Activated CD4-positive, alpha-beta T cell treated with anti-CD3 and anti-CD28 coated beads for 36 hours (primary cell): Measurements from ENCODE around the gene CHN2. TPM values are rescaled to one million over a fixed set of nuclear protein-coding genes. Genes with fewer than 3 reads are reported as not detected.

Experiments
- ATAC-seq: fragments of 200-7000 bp; cut with Tn5 transposase; one replicate; pipeline ENCODE4 v1.10.0; 2021; ENCODE audit warnings: mild to moderate bottlenecking, moderate library complexity
- CTCF ChIA-PET: fragments of 350-600 bp; sonication (Branson Sonifier 250); formaldehyde crosslinking; loops from one replicate; lab custom pipeline; 2021; ENCODE audit warnings: antibody characterized with exemption; lab: Charles Lee
- POLR2A ChIA-PET: fragments of 350-600 bp; sonication (Branson Sonifier 250); formaldehyde crosslinking; loops from one replicate; lab custom pipeline; 2021; ENCODE audit warnings: antibody characterized with exemption, inconsistent platforms; lab: Charles Lee
- DNase-seq: peaks from one replicate; pipeline ENCODE4 v3.0.0-alpha.2; 2020
- H3K27ac Mint-ChIP-seq: one replicate; pipeline ENCODE4 v1.8.0; 2021; ENCODE audit warnings: mixed read lengths
- H3K27me3 Mint-ChIP-seq: one replicate; pipeline ENCODE4 v1.8.0; 2021; ENCODE audit warnings: mixed read lengths
- H3K36me3 Mint-ChIP-seq: one replicate; pipeline ENCODE4 v1.8.0; 2021; ENCODE audit warnings: low read depth, mixed read lengths
- H3K4me1 Mint-ChIP-seq: one replicate; pipeline ENCODE4 v1.8.0; 2021; ENCODE audit warnings: mixed read lengths
- H3K4me3 Mint-ChIP-seq: one replicate; pipeline ENCODE4 v1.8.0; 2021; ENCODE audit warnings: mild to moderate bottlenecking, moderate library complexity, mixed read lengths
- H3K9me3 Mint-ChIP-seq: one replicate; pipeline ENCODE4 v1.8.0; 2021; ENCODE audit warnings: low read depth, mixed read lengths
- intact Hi-C, 2 experiments: fragments of 100-400 bp; cut with DNase I in 1 of 2; cut with micrococcal nuclease in 1 of 2; formaldehyde crosslinking; loops; one replicate each; pipeline versions ENCODE4 v1.14.2 to v1.15.1; 2022 to 2024; cut with DNase I, micrococcal nuclease
- total RNA-seq, 2 experiments: library from RNA; stranded (reverse); gene quantifications; one replicate each; pipeline ENCODE4 v1.2.3, GENCODE V29; 2021

CHN2 gene
- total RNA-seq, 2 experiments from 2014 or later, result 0.25 to 0.39 TPM

DNA sequence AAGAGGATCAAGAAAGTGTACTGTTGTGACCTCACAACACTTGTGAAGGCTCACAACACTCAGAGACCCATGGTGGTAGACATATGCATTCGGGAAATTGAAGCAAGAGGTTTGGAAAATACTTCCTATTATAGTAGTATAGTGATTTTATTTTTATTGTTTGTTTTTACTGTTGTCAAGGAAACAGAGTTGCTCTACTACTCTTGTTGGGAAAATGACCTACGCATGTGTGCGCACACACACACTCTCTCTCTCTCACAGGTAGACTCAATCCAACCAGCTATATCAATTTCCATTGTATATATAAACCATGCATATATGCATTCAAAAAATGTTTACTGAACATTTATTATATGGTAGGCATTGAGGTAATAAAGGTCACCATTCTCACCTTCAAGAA is 305.4 kb downstream of the CHN2 start:
- Mint-ChIP-seq H3K27me3 (no peaks in the 10 kb centered on the region), H3K27ac (no peak overlapping the region), H3K36me3 (no peaks in the 10 kb centered on the region), H3K9me3 (no peaks in the 10 kb centered on the region), H3K4me1 (no peaks in the 10 kb centered on the region), H3K4me3 (no peak overlapping the region)
- intact Hi-C loops, result no loop called here
- DNase-seq, result no peak
- ChIA-PET CTCF (no interaction called here), POLR2A (no interaction called here)
- ATAC-seq, result no peak

DNA sequence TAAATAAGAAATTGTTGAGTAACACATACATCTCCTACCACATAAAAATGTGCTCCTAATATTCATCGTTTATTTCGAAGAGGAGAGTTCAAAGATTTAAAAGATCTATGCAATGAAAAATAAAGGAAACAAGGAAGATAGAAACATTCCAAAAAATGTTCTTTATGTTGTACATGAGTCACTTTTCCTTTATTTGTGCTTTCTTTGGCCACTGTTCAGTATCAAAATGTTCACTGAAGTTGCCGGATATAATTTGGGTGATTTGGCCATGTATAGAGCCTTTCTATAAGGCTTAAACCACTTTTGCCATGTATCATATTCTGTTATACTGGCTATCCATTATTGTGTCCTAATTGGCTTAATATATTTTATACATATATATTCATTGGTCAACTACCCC is 306.1 kb downstream of the CHN2 start:
- Mint-ChIP-seq H3K9me3 (no peaks in the 10 kb centered on the region), H3K27me3 (no peaks in the 10 kb centered on the region)
- intact Hi-C loops, result no loop called here

DNA sequence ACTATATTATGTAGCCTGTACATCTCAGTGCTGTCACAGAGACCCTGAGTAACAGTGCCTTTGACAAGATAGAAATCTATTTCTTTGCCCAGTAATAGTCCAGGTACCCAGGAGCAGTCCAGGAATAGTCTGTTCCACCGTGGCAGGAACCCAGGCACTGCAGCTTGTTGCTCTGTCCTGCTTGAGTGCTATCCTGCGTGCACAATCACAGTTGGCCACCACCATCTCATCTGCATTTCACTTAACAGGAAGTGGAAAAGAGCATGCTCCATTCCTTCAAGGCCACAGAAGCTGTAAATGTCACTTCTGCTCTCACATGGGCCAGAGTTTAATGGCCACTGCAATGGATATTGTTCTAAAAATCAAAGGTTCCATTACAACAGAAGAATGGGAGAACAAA is 307.6 kb downstream of the CHN2 start:
- intact Hi-C loops, result no loop called here
- Mint-ChIP-seq H3K27ac (no peak overlapping the region), H3K9me3 (no peaks in the 10 kb centered on the region), H3K36me3 (no peaks in the 10 kb centered on the region), H3K27me3 (no peaks in the 10 kb centered on the region), H3K4me3 (no peak overlapping the region), H3K4me1 (no peaks in the 10 kb centered on the region)
- ATAC-seq (no peak), DNase-seq (no peak)
- ChIA-PET CTCF (interaction anchor here (0.6 kb wide), 1 partner anchor 578 kb away, joined by 3 read pairs; no protein-coding TSS in a partner anchor), POLR2A (no interaction called here)

More for the DNA sequence above, 306.1 kb downstream of the CHN2 start:
- Mint-ChIP-seq H3K4me3 (no peak overlapping the region), H3K36me3 (no peaks in the 10 kb centered on the region), H3K4me1 (no peaks in the 10 kb centered on the region), H3K27ac (no peak overlapping the region)
- CTCF ChIA-PET, result no interaction called here
- no peak for DNase-seq
- POLR2A ChIA-PET, result no interaction called here
- no peak for ATAC-seq

DNA sequence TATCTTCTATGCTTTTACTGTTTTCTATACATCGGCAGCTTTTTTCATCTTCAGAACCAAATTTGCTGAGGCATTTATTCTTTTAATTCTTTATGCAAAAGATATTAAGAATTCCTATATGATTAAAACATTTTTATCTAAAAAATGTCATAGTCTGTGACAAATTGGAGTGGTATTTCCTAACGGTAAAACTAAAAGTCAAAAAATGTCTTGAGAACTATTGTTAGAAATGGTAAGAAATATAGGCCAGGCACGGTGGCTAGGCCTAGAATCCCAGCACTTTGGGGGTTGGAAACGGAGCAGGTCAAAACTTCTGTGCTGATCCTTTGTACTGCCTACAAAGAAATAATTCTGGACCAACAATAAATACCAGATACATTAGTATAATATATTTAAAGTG is 311.4 kb downstream of the CHN2 start:
- H3K27me3 Mint-ChIP-seq, result no peaks in the 10 kb centered on the region
- no peaks in the 10 kb centered on the region for H3K9me3 Mint-ChIP-seq
- ChIA-PET CTCF (no interaction called here), POLR2A (no interaction called here)
- ATAC-seq (no peak), DNase-seq (no peak)
- H3K36me3 Mint-ChIP-seq, result no peaks in the 10 kb centered on the region
- H3K4me3 Mint-ChIP-seq, result no peak overlapping the region
- intact Hi-C loops, result no loop called here
- peaks cover 2% of the 10 kb centered on the region for H3K4me1 Mint-ChIP-seq
- H3K27ac Mint-ChIP-seq, result no peak overlapping the region

DNA sequence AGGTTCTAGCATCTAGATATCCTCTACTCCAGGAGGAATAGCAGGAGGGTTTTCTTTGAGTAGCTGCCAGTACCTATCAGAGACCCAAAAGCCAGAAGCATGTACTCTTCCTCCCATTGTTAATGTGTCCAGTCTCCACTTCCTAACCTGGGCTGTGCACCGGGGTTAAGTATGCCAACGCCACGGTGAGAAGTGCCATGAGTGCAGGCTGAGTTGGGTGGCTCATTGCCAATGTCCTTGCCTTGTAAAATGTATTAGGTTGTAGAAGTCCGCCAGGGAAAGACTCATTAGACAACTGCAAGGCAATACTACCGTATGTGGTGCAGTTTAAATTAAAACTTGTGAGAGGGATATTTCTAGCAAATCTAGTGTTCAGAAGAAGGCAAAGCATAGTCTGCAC is 314.0 kb downstream of the CHN2 start:
- ChIA-PET CTCF (interaction anchor here (0.6 to 0.8 kb wide), 2 partner anchors 78 to 587 kb away, joined by 3 read pairs; no protein-coding TSS in a partner anchor), POLR2A (no interaction called here)
- DNase-seq (no peak), ATAC-seq (no peak)
- intact Hi-C loops, result no loop called here
- Mint-ChIP-seq H3K27me3 (no peaks in the 10 kb centered on the region), H3K9me3 (no peaks in the 10 kb centered on the region), H3K4me3 (no peak overlapping the region), H3K27ac (no peak overlapping the region), H3K36me3 (no peaks in the 10 kb centered on the region), H3K4me1 (peaks cover 3% of the 10 kb centered on the region)

DNA sequence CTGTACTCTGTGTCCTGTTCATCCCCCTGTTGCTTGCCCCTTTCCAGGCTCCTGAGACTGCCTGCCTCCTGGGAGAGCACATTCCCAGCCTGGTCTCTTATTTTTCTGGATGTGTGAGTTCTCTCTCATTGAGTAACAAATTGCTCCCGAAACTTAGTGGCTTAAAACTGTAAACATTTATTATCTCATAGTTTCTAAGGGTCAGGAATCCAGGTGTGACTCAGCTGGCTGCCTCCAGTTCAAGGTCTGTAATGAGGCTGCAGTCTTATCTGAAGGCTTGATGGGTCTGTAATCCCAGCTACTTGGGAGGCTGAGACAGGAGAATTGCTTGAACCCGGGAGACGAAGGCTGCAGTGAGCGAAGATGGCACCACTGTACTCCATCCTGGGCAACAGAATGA is 315.5 kb downstream of the CHN2 start:
- Mint-ChIP-seq H3K27ac (no peak overlapping the region), H3K36me3 (no peaks in the 10 kb centered on the region), H3K4me3 (no peak overlapping the region), H3K9me3 (no peaks in the 10 kb centered on the region), H3K27me3 (no peaks in the 10 kb centered on the region), H3K4me1 (peaks cover 3% of the 10 kb centered on the region)
- DNase-seq (no peak), ATAC-seq (no peak)
- ChIA-PET CTCF (no interaction called here), POLR2A (no interaction called here)
- intact Hi-C loops, result no loop called here

DNA sequence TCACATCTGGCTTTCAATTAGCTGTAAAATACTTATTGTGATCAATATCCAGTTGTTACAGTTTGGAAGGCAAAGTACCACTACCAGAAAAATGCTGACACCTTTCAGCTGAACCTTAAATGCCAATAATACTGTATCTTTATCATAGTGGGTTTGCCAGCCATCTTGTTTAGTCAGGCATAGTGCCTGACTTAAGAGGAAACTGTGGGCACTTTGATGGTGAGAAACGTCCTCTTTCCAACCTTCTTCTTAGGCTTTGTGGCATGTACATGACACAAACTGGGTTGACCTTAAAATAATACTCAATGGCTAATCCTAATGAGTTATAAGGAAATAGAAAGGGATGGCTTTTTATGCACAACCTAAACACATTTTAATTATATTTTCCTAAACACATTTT is 316.8 kb downstream of the CHN2 start:
- no peak for ATAC-seq
- POLR2A ChIA-PET, result no interaction called here
- CTCF ChIA-PET, result no interaction called here
- Mint-ChIP-seq H3K4me1 (peaks cover 3% of the 10 kb centered on the region), H3K36me3 (no peaks in the 10 kb centered on the region), H3K27me3 (no peaks in the 10 kb centered on the region), H3K9me3 (no peaks in the 10 kb centered on the region), H3K27ac (no peak overlapping the region), H3K4me3 (no peak overlapping the region)
- no peak for DNase-seq
- intact Hi-C loops, result no loop called here

DNA sequence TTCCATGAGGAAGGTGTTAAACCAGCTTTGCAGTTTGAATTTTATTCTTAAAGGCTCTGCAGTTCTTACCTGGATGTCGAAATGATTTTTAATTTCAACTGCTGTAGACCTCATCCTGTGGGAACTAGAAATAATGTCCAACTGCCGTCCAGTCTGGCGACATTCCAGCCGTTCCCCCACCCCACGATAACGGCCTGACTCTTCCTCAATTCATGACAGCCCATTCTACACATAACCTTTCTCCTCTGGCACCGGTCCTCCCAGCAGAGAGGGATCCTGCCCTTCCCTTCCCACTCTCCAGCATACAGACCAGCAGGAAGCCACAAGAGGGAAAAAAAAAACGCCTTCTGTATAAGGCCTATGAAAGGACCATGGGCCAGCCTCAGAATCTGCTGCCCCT is 317.3 kb downstream of the CHN2 start:
- intact Hi-C loops, result no loop called here
- H3K27me3 Mint-ChIP-seq, result no peaks in the 10 kb centered on the region
- ChIA-PET POLR2A (no interaction called here), CTCF (no interaction called here)
- ATAC-seq, result no peak
- no peak overlapping the region for H3K27ac Mint-ChIP-seq
- H3K4me1 Mint-ChIP-seq, result peaks cover 3% of the 10 kb centered on the region
- H3K4me3 Mint-ChIP-seq, result no peak overlapping the region
- no peaks in the 10 kb centered on the region for H3K9me3 Mint-ChIP-seq
- H3K36me3 Mint-ChIP-seq, result no peaks in the 10 kb centered on the region
- DNase-seq, result no peak

DNA sequence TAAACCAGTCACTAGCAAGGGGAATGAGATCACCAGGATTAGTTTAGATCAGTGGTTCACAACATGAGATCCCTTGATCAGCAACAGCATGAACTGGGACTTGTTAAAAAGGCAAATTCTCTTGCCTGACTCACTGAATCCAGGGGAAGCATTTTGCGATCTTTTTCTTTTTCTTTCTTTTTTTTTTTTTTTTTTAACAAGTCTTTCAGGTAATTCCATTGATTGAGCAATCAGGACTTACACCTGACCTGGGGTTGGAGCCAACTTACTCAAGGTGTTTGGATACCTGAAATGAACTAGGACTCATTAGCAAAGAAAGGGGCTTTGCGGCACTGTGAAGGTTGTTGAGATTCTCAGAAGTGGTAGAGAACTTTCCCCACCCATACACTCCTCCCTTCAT is 321.9 kb downstream of the CHN2 start:
- intact Hi-C loops, result no loop called here
- CTCF ChIA-PET, result no interaction called here
- Mint-ChIP-seq H3K27ac (no peak overlapping the region), H3K36me3 (no peaks in the 10 kb centered on the region), H3K9me3 (peaks cover 2% of the 10 kb centered on the region), H3K4me3 (no peak overlapping the region), H3K4me1 (no peaks in the 10 kb centered on the region), H3K27me3 (no peaks in the 10 kb centered on the region)
- DNase-seq, result no peak
- POLR2A ChIA-PET, result no interaction called here
- no peak for ATAC-seq

DNA sequence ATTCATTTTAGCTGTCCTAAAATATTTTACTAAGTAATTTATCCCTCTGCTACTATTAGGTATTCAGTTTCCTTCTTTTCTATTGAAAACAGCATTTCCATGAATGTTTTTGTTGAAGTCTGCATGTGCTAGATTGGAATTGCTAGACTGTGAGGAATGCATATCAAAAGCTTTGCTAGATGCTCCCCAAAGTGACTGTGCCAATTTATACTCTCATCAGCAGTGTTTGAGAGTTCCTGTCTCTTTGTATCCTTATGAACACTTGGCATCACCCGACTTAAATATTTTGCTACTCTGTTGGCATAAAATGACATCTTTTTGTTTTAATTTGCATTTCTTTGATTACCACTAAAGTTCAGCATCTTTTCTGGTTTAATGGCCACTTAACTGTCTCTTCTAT is 324.0 kb downstream of the CHN2 start:
- ChIA-PET CTCF (no interaction called here), POLR2A (no interaction called here)
- no peaks in the 10 kb centered on the region for H3K4me1 Mint-ChIP-seq
- H3K27ac Mint-ChIP-seq, result no peak overlapping the region
- H3K27me3 Mint-ChIP-seq, result peaks cover 8% of the 10 kb centered on the region
- peaks cover 8% of the 10 kb centered on the region for H3K9me3 Mint-ChIP-seq
- intact Hi-C loops, result no loop called here
- H3K4me3 Mint-ChIP-seq, result no peak overlapping the region
- ATAC-seq, result no peak
- no peak for DNase-seq
- no peaks in the 10 kb centered on the region for H3K36me3 Mint-ChIP-seq

DNA sequence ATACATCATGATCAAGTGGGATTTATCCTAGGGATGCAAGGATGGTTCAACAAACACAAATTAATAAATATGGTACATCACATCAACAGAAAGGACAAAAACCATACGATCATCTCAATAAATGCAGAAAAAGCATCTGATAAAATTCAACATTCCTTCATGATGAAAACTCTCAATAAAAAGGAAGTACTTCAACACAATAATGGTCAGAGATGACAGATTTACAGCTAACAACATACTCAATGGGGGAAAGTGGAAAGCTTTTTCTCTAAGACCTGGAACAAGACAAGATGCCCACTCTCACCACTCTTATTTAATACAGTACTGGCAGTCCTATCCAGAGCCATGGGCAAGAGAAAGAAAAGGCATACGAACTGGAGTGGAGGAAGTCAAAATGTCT is 329.2 kb downstream of the CHN2 start:
- ChIA-PET POLR2A (no interaction called here), CTCF (no interaction called here)
- H3K27me3 Mint-ChIP-seq, result peaks cover 8% of the 10 kb centered on the region
- no peaks in the 10 kb centered on the region for H3K4me1 Mint-ChIP-seq
- H3K36me3 Mint-ChIP-seq, result no peaks in the 10 kb centered on the region
- intact Hi-C loops, result no loop called here
- H3K27ac Mint-ChIP-seq, result no peak overlapping the region
- ATAC-seq, result no peak
- peaks cover 8% of the 10 kb centered on the region for H3K9me3 Mint-ChIP-seq
- no peak for DNase-seq
- H3K4me3 Mint-ChIP-seq, result no peak overlapping the region

DNA sequence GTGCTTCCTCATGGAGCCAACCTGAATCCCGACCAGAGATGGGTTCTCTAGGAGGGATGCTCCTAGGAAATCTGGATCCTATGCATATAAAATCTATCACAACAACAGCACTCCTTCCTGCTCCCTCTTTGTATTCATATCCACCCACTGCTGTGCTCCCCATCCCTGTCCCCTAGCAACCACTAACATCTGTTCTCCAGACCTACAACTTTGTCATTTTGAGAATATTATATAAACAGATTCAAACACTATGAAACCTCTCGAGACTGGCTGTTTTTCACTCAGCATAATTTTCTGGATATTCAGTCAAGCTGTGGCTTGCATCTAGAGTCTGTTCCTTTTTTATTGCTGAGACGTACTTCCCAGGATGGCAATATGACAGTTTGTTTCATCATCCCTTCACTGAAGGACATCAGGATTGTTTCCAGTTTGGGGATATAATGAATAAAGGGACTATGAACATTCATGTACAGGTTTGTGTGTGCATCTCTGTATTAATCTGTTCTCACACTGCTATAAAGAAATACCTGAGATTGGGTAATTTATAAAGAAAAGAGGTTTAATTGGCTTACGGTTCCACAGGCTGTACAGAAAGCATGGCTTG is 333.0 kb downstream of the CHN2 start:
- Mint-ChIP-seq H3K27ac (no peak overlapping the region), H3K36me3 (no peaks in the 10 kb centered on the region), H3K27me3 (peaks cover 13% of the 10 kb centered on the region), H3K4me3 (no peak overlapping the region), H3K9me3 (peaks cover 5% of the 10 kb centered on the region), H3K4me1 (no peaks in the 10 kb centered on the region)
- ATAC-seq, result no peak
- no peak for DNase-seq
- intact Hi-C loops, result no loop called here
- ChIA-PET CTCF (interaction anchor here (1.3 kb wide), 1 partner anchor 78 kb away, joined by 3 read pairs; no protein-coding TSS in a partner anchor), POLR2A (no interaction called here)
